SH-SY5Y (cell line): ENCODE results near the gene POLA1.

Source experiments
- GATA2 ChIP-seq: IDR thresholded peaks from 2 replicates; pipeline ENCODE4 v1.6.1; 2011; ENCODE audit warnings: mild to moderate bottlenecking, low read depth, low read length
- GATA3 ChIP-seq: IDR thresholded peaks from 2 replicates; pipeline ENCODE4 v1.6.1; 2011; ENCODE audit warnings: low read depth, mild to moderate bottlenecking, low read length, moderate library complexity

DNA sequence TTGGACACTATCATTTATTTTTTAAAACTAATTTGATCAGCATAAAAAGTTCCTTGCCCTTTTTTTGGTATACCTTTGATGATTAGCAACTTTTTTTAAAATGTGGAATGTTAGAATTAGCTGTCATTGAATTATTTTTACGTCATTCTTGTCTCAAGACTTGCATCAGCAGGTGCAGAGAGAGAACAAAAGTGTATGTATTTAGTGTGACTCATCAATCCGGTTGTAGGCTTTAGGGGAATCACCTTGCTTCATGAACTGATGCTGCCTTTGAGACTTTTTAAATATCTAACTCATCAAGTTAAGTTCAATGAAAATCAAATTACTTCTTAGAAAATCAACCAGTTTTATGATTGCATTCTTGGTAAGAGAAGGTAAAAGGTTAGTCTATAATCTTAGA, 197.0 kb downstream of the POLA1 start:
- TF ChIP-seq GATA2 (no peak), GATA3 (no peak)
